ENCODE results near the gene PPP2R3B.

The PPP2R3B gene

GRCh38 chrX:361231-362145 is 25.2 kb downstream of the PPP2R3B start:
- no peak overlapping the region for H3K27ac ChIP-seq
- TF ChIP-seq ZFX (IDR thresholded peaks at IDR 0.05; ENCODE audit: borderline replicate concordance) = no peak
- TF ChIP-seq CTCF (IDR thresholded peaks at IDR 0.05) = no peak

GRCh38 chrX:360496-361150 is 26.1 kb downstream of the PPP2R3B start:
- H3K27ac ChIP-seq = no peak overlapping the region
- no peak for TF ChIP-seq ZFX (IDR thresholded peaks at IDR 0.05; ENCODE audit: borderline replicate concordance)
- no peak for TF ChIP-seq CTCF (IDR thresholded peaks at IDR 0.05)

GRCh38 chrX:358651-359143 is 28.0 kb downstream of the PPP2R3B start:
- TF ChIP-seq CTCF (IDR thresholded peaks at IDR 0.05) = no peak
- TF ChIP-seq ZFX (IDR thresholded peaks at IDR 0.05; ENCODE audit: borderline replicate concordance) = no peak

GRCh38 chrX:357693-358471 is 28.8 kb downstream of the PPP2R3B start:
- TF ChIP-seq ZFX (IDR thresholded peaks at IDR 0.05; ENCODE audit: borderline replicate concordance) (no peak), CTCF (IDR thresholded peaks at IDR 0.05) (no peak)
- H3K27ac ChIP-seq = no peak overlapping the region

More at GRCh38 chrX:358651-359143, 28.0 kb downstream of the PPP2R3B start:
- H3K27ac ChIP-seq = no peak overlapping the region

GRCh38 chrX:357035-357692 is 29.5 kb downstream of the PPP2R3B start:
- TF ChIP-seq ZFX (IDR thresholded peaks at IDR 0.05; ENCODE audit: borderline replicate concordance) = no peak
- TF ChIP-seq CTCF (IDR thresholded peaks at IDR 0.05) = no peak

GRCh38 chrX:356385-357034 is 30.2 kb downstream of the PPP2R3B start:
- H3K27ac ChIP-seq = no peak overlapping the region
- TF ChIP-seq ZFX (IDR thresholded peaks at IDR 0.05; ENCODE audit: borderline replicate concordance) = no peak
- no peak for TF ChIP-seq CTCF (IDR thresholded peaks at IDR 0.05)

More at GRCh38 chrX:357035-357692, 29.5 kb downstream of the PPP2R3B start:
- no peak overlapping the region for H3K27ac ChIP-seq

Data from 22Rv1 (cell line).